SU-DHL-6 (cell line): ENCODE results near the gene NDC1.

Experiments
- CTCF ChIP-seq: fragments of 200-600 bp; sonication (generic); IDR thresholded peaks from one replicate; pipeline ENCODE4 v1.5.1; 2017; ENCODE audit warnings: antibody characterized with exemption, mild to moderate bottlenecking, low read length, moderate library complexity; ENCODE audit not compliant: insufficient read depth, poor library complexity, severe bottlenecking
- EZH2phosphoT487 ChIP-seq: fragments of 200-600 bp; sonication (generic), shearing (Covaris generic); conservative IDR thresholded peaks from 2 replicates; pipeline ENCODE4 v1.6.1; 2018; ENCODE audit warnings: mild to moderate bottlenecking, antibody characterized with exemption, low read length, moderate library complexity, mixed read lengths

GRCh38 chr1:53763911-53764310, 74.2 kb downstream of the NDC1 start:
- TF ChIP-seq CTCF (no peak), EZH2phosphoT487 (no peak)
